ENCODE data around the gene TMPRSS4. TPM values are rescaled to one million over a fixed set of nuclear protein-coding genes. Genes with fewer than 3 reads are reported as not detected.

Gene TMPRSS4
- total and polyA plus RNA-seq, 2 donors (not counting 1 experiment from before 2014, with no cell fraction given) = not detected

- Histone ChIP-seq H4K20me1 (ENCODE audit: control insufficient read depth, insufficient read depth, low read length, poor library complexity, severe bottlenecking) (no peaks in the 10 kb centered on the region), H3K79me2 (ENCODE audit: control insufficient read depth, insufficient read depth, low read length) (no peaks in the 10 kb centered on the region), H3K27ac (ENCODE audit: low read length in 2 of 2) (no peak overlapping the region), H2AFZ (ENCODE audit: insufficient read depth, low read depth, low read length, poor library complexity, severe bottlenecking) (no peak overlapping the region), H3K36me3 (replicated peaks in 1 of 2; ENCODE audit: control extremely low read depth in 1 of 2, control insufficient read depth in 1 of 2, extremely low read depth in 1 of 2, insufficient read depth in 2 of 2, low read length in 1 of 2) (no peaks in the 10 kb centered on the region), H3K27me3 (replicated peaks in 1 of 4; ENCODE audit: control extremely low read depth in 1 of 4, control insufficient read depth in 3 of 4, insufficient read depth in 4 of 4, low read length in 3 of 4) (peaks cover 0 to 67% (median 23%) of the 10 kb centered on the region in 4 experiments), H3K4me2 (replicated peaks; ENCODE audit: low read depth, low read length, poor library complexity, severe bottlenecking) (no peak overlapping the region), H3K9ac (ENCODE audit: low read length) (no peak overlapping the region), H3K4me3 (ENCODE audit: control extremely low read depth in 1 of 5, extremely low read depth in 1 of 5, insufficient read depth in 1 of 5, low read depth in 2 of 5, low read length in 4 of 5) (no peak overlapping the region), H3K9me3 (ENCODE audit: control extremely low read depth in 1 of 3, control insufficient read depth in 2 of 3, insufficient read depth in 1 of 3, low read length in 2 of 3) (no peaks in the 10 kb centered on the region), H3K4me1 (ENCODE audit: control insufficient read depth in 2 of 2, insufficient read depth in 2 of 2, low read length in 2 of 2) (peaks cover 0 to 6% of the 10 kb centered on the region in 2 donors)
- Mint-ChIP-seq H3K4me3 (no peak overlapping the region), H3K27ac (no peak overlapping the region), H3K27me3 (peaks cover 79% of the 10 kb centered on the region), H3K4me1 (peaks cover 7% of the 10 kb centered on the region), H3K9me3 (ENCODE audit: insufficient read depth) (no peaks in the 10 kb centered on the region)
- intact Hi-C loops (cut with micrococcal nuclease) = loop anchor here (2.0 kb wide), 2 partner anchors 147 to 467 kb away; no protein-coding TSS in a partner anchor
- DNase-seq (no peak), ATAC-seq (ENCODE audit: low read depth) (no peak)
- ChIA-PET CTCF (interaction anchor here (0.8 to 8.7 kb wide), 10 partner anchors 9 to 345 kb away, joined by 3 to 96 read pairs (median 4); partner anchors contain the start of gene SCN4B), POLR2A (no interaction called here)
- TF ChIP-seq EZH2 (IDR thresholded peaks at IDR 0.05; ENCODE audit: borderline replicate concordance, insufficient read depth, low read depth, low read length, poor library complexity, severe bottlenecking) = no peak
- no peak for TF ChIP-seq CTCF (IDR thresholded peaks at IDR 0.05)
- 89% methylated on average over 7 of the region's 12 CpGs for WGBS (ENCODE audit: insufficient coverage)
Measured at GRCh38 chr11:118143661-118144185, 66.8 kb downstream of the TMPRSS4 start.

All from B cell (primary cell).